ENCODE results near the gene ITGB8. TPM values are rescaled to one million over a fixed set of nuclear protein-coding genes. Genes with fewer than 3 reads are reported as not detected.

Gene ITGB8
- total and polyA plus RNA-seq, 4 donors: 0.16 to 2.8 (median 0.51) TPM

- TF ChIP-seq CTCF (IDR thresholded peaks at IDR 0.05; ENCODE audit: low read depth, low read length, missing input control): no peak
- TF ChIP-seq EGR1 (IDR thresholded peaks at IDR 0.05; ENCODE audit: low read depth in 2 of 2): no peak
- TF ChIP-seq GABPA (IDR thresholded peaks at IDR 0.05 in 1 of 2, conservative IDR thresholded peaks at IDR 0.05 in 1 of 2): no peak
- TF ChIP-seq, protein P1, sequence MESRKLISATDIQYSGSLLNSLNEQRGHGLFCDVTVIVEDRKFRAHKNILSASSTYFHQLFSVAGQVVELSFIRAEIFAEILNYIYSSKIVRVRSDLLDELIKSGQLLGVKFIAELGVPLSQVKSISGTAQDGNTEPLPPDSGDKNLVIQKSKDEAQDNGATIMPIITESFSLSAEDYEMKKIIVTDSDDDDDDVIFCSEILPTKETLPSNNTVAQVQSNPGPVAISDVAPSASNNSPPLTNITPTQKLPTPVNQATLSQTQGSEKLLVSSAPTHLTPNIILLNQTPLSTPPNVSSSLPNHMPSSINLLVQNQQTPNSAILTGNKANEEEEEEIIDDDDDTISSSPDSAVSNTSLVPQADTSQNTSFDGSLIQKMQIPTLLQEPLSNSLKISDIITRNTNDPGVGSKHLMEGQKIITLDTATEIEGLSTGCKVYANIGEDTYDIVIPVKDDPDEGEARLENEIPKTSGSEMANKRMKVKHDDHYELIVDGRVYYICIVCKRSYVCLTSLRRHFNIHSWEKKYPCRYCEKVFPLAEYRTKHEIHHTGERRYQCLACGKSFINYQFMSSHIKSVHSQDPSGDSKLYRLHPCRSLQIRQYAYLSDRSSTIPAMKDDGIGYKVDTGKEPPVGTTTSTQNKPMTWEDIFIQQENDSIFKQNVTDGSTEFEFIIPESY (IDR thresholded peaks at IDR 0.05): no peak
These were observed 7.1 kb upstream of the ITGB8 start (continued) for GRCh38 chr7:20323595-20323994.

DNA sequence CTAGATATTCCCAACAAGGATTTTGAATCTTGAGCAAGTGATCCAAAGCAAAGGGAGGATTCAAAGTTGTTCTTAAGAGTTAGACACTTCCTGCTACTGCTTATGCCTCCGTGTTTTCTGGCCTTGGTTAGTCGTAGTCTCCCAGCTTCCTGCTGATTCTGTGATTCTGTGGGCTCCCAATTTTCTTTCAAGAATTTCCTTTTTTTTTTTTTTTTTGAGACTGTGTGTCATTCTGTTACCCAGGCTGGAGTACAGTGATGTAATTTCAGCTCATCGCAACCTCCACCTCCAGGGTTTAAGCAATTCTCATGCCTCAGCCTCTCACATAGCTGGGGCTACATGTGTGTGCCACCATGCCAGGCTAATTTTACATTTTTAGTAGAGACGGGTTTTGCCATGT, 4.4 kb upstream of the ITGB8 start:
- H3K36me3 ChIP-seq (ENCODE audit: control insufficient read depth in 4 of 4, insufficient read depth in 3 of 4, low read depth in 1 of 4, low read length in 3 of 4): no peaks in the 10 kb centered on the region
- DNase-seq (ENCODE audit: low spot score): no peak
- peaks cover 0 to 9% (median 2%) of the 10 kb centered on the region in 4 donors for H3K27me3 ChIP-seq (ENCODE audit: control insufficient read depth in 4 of 4, insufficient read depth in 4 of 4, low read length in 3 of 4)
- H3K9ac ChIP-seq (ENCODE audit: low read depth in 1 of 2, low read length in 2 of 2): no peak overlapping the region
- H3K9me3 ChIP-seq (ENCODE audit: control insufficient read depth in 4 of 4, low read length in 3 of 4): no peaks in the 10 kb centered on the region
- WGBS: 82% methylated on average over 4 of the region's 4 CpGs
- H3K27ac ChIP-seq (ENCODE audit: low read depth in 1 of 2, low read length in 2 of 2): no peak overlapping the region
- H3K4me1 ChIP-seq (ENCODE audit: control insufficient read depth in 4 of 4, insufficient read depth in 4 of 4, low read length in 3 of 4): peaks cover 11 to 21% (median 17%) of the 10 kb centered on the region in 4 donors
- TF ChIP-seq GABPA (IDR thresholded peaks at IDR 0.05 in 1 of 2, conservative IDR thresholded peaks at IDR 0.05 in 1 of 2): no peak
- no peak for TF ChIP-seq HNF4A (conservative IDR thresholded peaks at IDR 0.05)
- TF ChIP-seq RAD21 (IDR thresholded peaks at IDR 0.05): no peak
- no peak for TF ChIP-seq RXRA (IDR thresholded peaks at IDR 0.05)
- TF ChIP-seq YY1 (IDR thresholded peaks at IDR 0.05): no peak
- TF ChIP-seq NR2F2 (IDR thresholded peaks at IDR 0.05): no peak
- no peak for TF ChIP-seq HNF4G (IDR thresholded peaks at IDR 0.05)
- TF ChIP-seq, protein P1 (IDR thresholded peaks at IDR 0.05): no peak
- TF ChIP-seq FOXA1 (IDR thresholded peaks at IDR 0.05): no peak
- no peak for TF ChIP-seq SP1 (IDR thresholded peaks at IDR 0.05)
- TF ChIP-seq JUND (IDR thresholded peaks at IDR 0.05): no peak
- TF ChIP-seq, protein P2, sequence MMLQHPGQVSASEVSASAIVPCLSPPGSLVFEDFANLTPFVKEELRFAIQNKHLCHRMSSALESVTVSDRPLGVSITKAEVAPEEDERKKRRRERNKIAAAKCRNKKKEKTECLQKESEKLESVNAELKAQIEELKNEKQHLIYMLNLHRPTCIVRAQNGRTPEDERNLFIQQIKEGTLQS (IDR thresholded peaks at IDR 0.05): no peak
- no peak for TF ChIP-seq MAX (IDR thresholded peaks at IDR 0.05)
- TF ChIP-seq, protein P3, sequence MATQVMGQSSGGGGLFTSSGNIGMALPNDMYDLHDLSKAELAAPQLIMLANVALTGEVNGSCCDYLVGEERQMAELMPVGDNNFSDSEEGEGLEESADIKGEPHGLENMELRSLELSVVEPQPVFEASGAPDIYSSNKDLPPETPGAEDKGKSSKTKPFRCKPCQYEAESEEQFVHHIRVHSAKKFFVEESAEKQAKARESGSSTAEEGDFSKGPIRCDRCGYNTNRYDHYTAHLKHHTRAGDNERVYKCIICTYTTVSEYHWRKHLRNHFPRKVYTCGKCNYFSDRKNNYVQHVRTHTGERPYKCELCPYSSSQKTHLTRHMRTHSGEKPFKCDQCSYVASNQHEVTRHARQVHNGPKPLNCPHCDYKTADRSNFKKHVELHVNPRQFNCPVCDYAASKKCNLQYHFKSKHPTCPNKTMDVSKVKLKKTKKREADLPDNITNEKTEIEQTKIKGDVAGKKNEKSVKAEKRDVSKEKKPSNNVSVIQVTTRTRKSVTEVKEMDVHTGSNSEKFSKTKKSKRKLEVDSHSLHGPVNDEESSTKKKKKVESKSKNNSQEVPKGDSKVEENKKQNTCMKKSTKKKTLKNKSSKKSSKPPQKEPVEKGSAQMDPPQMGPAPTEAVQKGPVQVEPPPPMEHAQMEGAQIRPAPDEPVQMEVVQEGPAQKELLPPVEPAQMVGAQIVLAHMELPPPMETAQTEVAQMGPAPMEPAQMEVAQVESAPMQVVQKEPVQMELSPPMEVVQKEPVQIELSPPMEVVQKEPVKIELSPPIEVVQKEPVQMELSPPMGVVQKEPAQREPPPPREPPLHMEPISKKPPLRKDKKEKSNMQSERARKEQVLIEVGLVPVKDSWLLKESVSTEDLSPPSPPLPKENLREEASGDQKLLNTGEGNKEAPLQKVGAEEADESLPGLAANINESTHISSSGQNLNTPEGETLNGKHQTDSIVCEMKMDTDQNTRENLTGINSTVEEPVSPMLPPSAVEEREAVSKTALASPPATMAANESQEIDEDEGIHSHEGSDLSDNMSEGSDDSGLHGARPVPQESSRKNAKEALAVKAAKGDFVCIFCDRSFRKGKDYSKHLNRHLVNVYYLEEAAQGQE (IDR thresholded peaks at IDR 0.05): no peak
- TF ChIP-seq CTCF (IDR thresholded peaks at IDR 0.05; ENCODE audit: low read depth, low read length, missing input control): no peak
- no peak for TF ChIP-seq TAF1 (conservative IDR thresholded peaks at IDR 0.05)
- TF ChIP-seq EGR1 (IDR thresholded peaks at IDR 0.05; ENCODE audit: low read depth in 2 of 2): no peak
- TF ChIP-seq FOXA2 (IDR thresholded peaks at IDR 0.05): no peak
- no peak overlapping the region for H3K4me3 ChIP-seq (ENCODE audit: low read depth in 1 of 3, low read length in 3 of 3)
